Umbilical cord (tissue), 2 donors: ENCODE data around the gene OR2A14. TPM values are rescaled to one million over a fixed set of nuclear protein-coding genes. Genes with fewer than 3 reads are reported as not detected.
A peak's percentile ranks its signal among the peaks of the same experiment; 100 is the strongest.
"Not testable (repeated sequence)": the region's sequence is repeated elsewhere in the genome, so short reads cannot be mapped to it uniquely, and the experiment has no call there.

Source experiments
- DNase-seq: peaks from one replicate; pipeline ENCODE4 v3.0.0-alpha.2; 2015; ENCODE audit warnings: low spot score
- total RNA-seq: library from RNA; depleted of rRNA; stranded (reverse); fragments of >200 nt; gene quantifications from one replicate; pipeline ENCODE4 v1.2.3, GENCODE V29; 2014; ENCODE audit warnings: low replicate concordance; ENCODE audit not compliant: insufficient read depth

OR2A14 gene
- total RNA-seq: 3.4 TPM

DNA sequence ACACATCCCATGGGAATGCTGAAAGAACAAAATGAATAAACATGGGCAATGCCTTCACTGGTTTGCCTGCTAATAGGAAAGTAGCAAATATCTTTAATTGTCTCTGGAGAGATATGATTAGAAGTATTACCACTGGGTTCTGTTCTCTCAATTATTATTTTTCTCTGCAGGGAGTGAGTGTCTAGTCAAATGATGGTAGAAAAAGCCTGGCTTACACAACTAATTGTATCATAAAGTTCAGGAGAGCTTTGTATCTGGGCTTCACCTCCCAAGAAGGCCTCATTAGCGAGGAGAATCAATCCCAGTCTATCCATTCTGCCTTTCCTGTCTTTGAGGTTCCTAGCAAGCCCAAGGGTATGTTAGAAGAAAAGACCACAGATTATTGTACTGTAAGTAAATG lies at the start of gene OR2A14:
Gene OR2A14 (plus strand): TSS at position 301 of the 400 bp plus-strand sequence. CDS start 5,937 bp downstream, outside the sequence.
- DNase-seq: no peak

GRCh38 chr7:144074374-144074773 lies 48.6 kb upstream of the OR2A14 start:
- no peak for DNase-seq

- DNase-seq: no peak
Observed at GRCh38 chr7:144085978-144086377, 37.0 kb upstream of the OR2A14 start, which contains the start of gene OR2A12. TSS of gene OR2A12 (plus strand) at chr7:144086278. CDS start at chr7:144095108, 8,830 bp downstream.

GRCh38 chr7:144086730-144087129 lies 36.2 kb upstream of the OR2A14 start:
- no peak for DNase-seq

GRCh38 chr7:144087230-144087629 lies 35.7 kb upstream of the OR2A14 start:
- no peak for DNase-seq

DNA sequence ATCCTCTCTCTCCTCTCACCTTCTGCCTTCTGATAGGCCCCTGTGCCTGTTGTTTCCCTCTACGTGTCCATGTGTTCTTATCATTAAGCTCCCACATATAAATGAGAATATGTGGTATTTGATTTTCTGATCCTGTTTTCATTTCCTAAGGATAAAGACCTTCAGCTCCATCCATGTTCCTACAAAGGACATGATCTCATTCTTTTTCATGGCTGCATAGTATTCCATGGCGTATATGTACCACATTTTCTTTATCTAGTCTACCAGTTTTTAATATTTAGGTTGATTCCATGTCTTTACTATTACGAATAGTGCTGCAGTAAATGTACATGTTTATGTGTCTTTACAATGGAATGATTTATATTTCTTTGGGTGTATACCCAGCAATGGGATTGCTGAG lies 32.3 kb upstream of the OR2A14 start:
- no peak for DNase-seq

GRCh38 chr7:144098776-144099175 lies 24.2 kb upstream of the OR2A14 start:
- DNase-seq: no peak

GRCh38 chr7:144100607-144101006 lies 22.4 kb upstream of the OR2A14 start:
- no peak for DNase-seq

GRCh38 chr7:144102041-144102440 lies 20.9 kb upstream of the OR2A14 start:
- DNase-seq: no peak

- no peak for DNase-seq
Observed at GRCh38 chr7:144105211-144105610, 17.8 kb upstream of the OR2A14 start.

- DNase-seq: no peak
Observed at GRCh38 chr7:144109283-144109682, 13.7 kb upstream of the OR2A14 start, which contains the start of gene OR2A2. TSS of gene OR2A2 (plus strand) at chr7:144109583. CDS start at chr7:144109583, 0 bp downstream.

DNA sequence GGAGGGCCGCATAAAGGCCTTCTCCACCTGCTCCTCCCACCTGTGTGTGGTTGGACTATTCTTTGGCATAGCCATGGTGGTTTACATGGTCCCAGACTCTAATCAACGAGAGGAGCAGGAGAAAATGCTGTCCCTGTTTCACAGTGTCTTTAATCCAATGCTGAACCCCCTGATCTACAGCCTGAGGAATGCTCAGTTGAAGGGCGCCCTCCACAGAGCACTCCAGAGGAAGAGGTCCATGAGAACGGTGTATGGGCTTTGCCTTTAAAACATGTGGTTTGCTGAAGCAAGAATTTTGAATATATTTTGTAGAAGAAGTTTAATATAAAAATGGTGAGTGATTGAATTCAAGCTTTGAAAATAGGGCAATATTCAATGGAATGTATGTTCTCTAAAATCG lies 12.7 kb upstream of the OR2A14 start:
- DNase-seq: no peak

GRCh38 chr7:144113651-144114050 lies 9.3 kb upstream of the OR2A14 start:
- no peak for DNase-seq

DNA sequence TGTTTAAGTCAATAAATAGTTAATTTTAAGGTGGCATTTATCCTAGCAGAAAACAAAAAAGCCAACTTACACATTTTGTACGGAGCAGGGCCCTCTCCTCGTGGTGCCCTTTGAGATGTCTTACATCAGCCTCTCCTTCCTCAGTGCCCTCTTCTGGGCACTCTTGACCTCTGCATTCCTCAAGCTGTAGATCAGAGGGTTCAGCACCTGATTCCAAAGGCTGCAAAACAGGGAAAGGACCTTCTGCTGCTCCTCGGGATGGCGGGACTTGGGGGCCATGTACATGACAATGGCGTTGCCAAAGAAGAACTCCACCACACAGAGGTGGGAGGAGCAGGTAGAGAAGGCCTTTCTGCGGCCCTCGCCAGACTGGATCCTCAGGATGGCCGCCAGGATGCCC lies 4.6 kb upstream of the OR2A14 start:
- no peak for DNase-seq

DNA sequence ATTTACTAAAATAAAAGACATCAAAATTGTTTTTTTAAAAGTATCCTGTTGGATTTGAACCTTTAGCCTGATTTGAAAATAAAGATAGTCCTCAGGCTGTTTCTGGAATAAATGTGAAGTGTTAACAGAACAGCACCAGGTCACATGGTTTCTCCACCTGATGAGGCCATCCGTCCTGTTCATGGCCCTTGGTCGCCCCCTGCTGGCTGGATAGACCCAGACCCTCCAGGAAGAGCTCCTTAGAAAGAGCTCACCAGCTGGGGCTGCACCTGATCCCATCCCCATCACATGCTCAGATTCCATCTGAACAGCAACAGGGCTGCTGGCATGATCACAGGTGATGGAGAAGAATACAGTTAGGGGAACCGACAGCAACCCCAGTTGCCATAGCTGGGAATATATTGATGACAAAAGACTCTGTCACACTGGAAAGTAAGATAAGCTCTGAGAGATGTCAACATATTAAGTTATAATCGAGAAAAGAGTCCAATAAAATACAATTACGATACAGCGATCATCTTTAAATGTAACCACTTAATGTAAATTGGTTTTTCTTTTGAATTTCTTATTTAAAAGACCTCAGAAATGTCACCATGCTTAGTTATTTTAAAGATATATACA lies 4.8 kb downstream of the OR2A14 start:
- peak; percentile 69 for DNase-seq

DNA sequence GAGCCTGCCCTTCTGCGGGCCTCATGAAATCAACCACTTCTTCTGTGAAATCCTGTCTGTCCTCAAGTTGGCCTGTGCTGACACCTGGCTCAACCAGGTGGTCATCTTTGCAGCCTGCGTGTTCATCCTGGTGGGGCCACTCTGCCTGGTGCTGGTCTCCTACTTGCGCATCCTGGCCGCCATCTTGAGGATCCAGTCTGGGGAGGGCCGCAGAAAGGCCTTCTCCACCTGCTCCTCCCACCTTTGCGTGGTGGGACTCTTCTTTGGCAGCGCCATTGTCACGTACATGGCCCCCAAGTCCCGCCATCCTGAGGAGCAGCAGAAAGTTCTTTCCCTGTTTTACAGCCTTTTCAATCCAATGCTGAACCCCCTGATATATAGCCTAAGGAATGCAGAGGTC lies 6.6 kb downstream of the OR2A14 start:
- DNase-seq: not testable (repeated sequence)

- no peak for DNase-seq
Observed at GRCh38 chr7:144130730-144131129, 7.8 kb downstream of the OR2A14 start.

DNA sequence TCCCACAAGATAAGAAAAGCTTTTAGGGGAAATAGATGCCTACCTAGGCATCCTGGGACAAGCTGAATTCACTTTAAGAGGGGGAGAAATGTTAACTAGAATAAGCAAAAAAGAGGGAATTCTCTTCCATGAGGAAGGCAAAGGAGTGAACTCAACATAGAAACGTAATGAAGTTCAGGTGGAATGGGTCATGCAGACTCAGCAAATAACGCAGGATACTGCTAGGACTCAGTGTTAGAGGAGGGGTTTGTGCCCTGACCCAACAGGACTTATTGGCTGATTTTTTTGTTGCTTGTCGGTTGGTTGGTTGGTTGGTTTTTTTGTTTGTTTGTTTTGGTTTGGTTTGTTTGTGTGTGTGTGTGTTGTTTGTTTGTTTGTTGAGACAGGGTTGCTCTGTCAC lies 9.3 kb downstream of the OR2A14 start:
- no peak for DNase-seq

DNA sequence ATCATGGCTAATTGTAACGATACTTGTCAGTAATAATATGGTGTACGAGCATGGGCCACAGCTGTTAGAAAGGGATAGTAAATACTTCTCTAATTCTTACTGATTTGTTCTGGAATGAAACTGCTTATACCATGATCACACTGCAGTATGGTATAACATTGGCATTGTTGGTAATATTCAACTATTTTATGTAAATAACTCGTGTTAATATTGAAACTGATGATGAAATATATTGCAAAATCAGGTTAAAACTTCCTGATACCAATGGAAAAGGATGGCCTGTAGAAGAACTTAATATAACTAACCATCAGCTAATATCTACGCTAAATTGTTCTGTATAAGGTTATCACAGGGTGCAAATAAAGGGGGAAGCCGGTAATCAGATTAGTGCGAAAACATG lies 10.3 kb downstream of the OR2A14 start:
- DNase-seq: no peak

DNA sequence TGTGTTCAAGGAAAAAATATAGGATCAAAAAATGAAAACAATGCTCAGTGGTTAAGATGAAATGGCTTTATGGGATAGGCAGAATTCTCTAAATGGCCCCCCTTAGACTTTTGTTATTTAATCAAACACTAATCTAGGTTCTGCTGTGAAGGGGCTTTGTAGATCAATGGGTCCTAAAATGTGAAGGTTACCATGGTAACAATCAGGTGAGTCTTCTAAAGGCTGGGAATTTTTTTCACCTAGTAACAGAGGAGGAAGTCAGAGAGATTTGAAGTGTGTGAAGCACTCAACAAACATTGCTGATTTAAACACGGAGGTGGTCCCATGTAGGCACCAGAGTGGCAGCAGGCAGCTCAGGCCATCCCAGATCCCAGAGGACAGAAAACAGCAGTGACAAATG lies 11.1 kb downstream of the OR2A14 start:
- DNase-seq: no peak

DNA sequence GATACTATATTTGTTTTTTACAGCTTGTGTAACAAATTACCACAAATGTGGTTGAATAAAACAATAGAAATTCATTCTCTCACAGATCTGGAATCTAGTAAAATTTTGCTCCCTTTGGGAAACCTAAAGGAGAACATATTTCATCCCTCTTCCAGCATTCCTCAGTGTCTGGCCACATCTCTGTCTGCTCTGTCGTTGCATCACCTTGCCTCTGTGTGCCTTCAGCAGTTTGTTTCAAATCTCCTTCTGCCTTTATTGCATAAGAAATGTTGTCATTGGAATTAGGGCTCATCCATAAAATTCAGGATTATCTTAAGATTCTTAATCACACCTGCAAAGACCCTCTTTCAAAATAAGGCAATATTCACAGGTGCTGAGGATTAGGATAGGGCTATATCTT lies 14.5 kb downstream of the OR2A14 start:
- DNase-seq: no peak

DNA sequence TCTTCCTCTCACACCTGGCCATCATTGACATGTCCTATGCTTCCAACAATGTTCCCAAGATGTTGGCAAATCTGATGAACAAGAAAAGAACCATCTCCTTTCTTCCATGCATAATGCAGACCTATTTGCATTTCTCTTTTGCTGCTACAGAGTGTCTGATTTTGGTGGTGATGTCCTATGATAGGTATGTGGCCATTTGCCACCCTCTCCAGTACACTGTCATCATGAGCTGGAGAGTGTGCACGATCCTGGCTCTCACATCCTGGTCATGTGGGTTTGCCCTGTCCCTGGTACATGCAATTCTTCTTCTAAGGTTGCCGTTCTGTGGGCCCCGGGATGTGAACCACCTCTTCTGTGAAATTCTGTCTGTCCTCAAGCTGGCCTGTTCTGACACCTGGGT lies 19.2 kb downstream of the OR2A14 start:
- DNase-seq: no peak

DNA sequence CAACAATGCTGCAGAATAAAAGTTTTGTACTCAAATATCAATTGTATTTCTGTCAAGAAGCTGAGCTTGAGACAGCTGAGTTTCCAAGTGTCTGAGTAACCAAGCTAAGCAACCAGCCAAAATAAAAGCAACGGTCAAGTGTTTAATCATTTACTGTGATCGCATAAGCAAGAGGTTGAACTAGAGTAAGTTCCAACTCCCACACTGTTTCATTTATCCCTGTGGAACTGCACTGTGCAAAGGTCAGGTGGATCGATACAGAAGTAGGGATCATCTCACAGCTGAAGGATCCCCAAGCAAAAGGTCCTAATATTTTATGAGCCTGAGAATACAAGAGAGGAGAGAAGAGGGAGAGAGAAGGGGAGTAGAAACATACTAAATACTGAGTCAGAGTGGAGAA lies 21.4 kb downstream of the OR2A14 start:
- DNase-seq: no peak
